CD4-positive, CD25-positive, alpha-beta regulatory T cell (primary cell): ENCODE measurements around the gene CCNY. TPM values are rescaled to one million over a fixed set of nuclear protein-coding genes. Genes with fewer than 3 reads are reported as not detected.

Experiments
- ATAC-seq, 2 donors: fragments of 150-1000 bp; cut with Tn5 transposase; one replicate each; pipeline ENCODE4 v1.10.0; 2021; ENCODE audit warnings: low read depth in 2 of 2, moderate number of reproducible peaks in 2 of 2, moderate library complexity in 1 of 2
- DNase-seq, 3 donors: peaks; one replicate each; pipeline versions ENCODE4 v3.0.0 to v3.0.0-alpha.2; 2012 to 2022; ENCODE audit warnings: mixed read lengths in 1 of 3
- H3K27ac ChIP-seq: one replicate; pipeline ENCODE4 v1.7.0; 2013; ENCODE audit warnings: mild to moderate bottlenecking, low read length; ENCODE audit not compliant: insufficient read depth, poor library complexity, severe bottlenecking
- H3K27me3 ChIP-seq: one replicate; pipeline ENCODE4 v1.7.0; 2013; ENCODE audit warnings: low read length; ENCODE audit not compliant: control insufficient read depth, insufficient read depth
- H3K36me3 ChIP-seq: one replicate; pipeline ENCODE4 v1.7.0; 2013; ENCODE audit warnings: mild to moderate bottlenecking, low read length, moderate library complexity; ENCODE audit not compliant: control insufficient read depth, insufficient read depth
- H3K4me1 ChIP-seq: 2 replicates; pipeline ENCODE4 v1.7.0; 2013; ENCODE audit warnings: mild to moderate bottlenecking, low read length; ENCODE audit not compliant: insufficient read depth, control insufficient read depth, poor library complexity, severe bottlenecking
- H3K4me3 ChIP-seq: one replicate; pipeline ENCODE4 v1.7.0; 2013; ENCODE audit warnings: low read depth, mild to moderate bottlenecking, low read length, moderate library complexity
- H3K9me3 ChIP-seq, 2 experiments: 1 replicate in 1 of 2; 2 replicates in 1 of 2; pipeline ENCODE4 v1.7.0; 2013; ENCODE audit warnings: low read length in 2 of 2, mild to moderate bottlenecking in 1 of 2, moderate library complexity in 1 of 2; ENCODE audit not compliant: control insufficient read depth in 2 of 2
- H3K27ac Mint-ChIP-seq, 3 donors: one replicate each; pipeline ENCODE4 v1.8.0; 2020 to 2022; ENCODE audit warnings: mild to moderate bottlenecking in 3 of 3, mixed read lengths in 3 of 3, moderate library complexity in 2 of 3
- H3K27me3 Mint-ChIP-seq: one replicate; pipeline ENCODE4 v1.8.0; 2022; ENCODE audit warnings: mild to moderate bottlenecking, mixed read lengths
- H3K36me3 Mint-ChIP-seq: one replicate; pipeline ENCODE4 v1.8.0; 2020; ENCODE audit warnings: mixed read lengths
- H3K4me1 Mint-ChIP-seq, 4 donors: one replicate each; pipeline ENCODE4 v1.8.0; 2020 to 2022; ENCODE audit warnings: mixed read lengths in 4 of 4, mild to moderate bottlenecking in 1 of 4
- H3K4me3 Mint-ChIP-seq, 4 donors: one replicate each; pipeline ENCODE4 v1.8.0; 2020 to 2022; ENCODE audit warnings: mild to moderate bottlenecking in 4 of 4, mixed read lengths in 4 of 4, moderate library complexity in 3 of 4
- H3K9me3 Mint-ChIP-seq, 7 donors: one replicate each; pipeline ENCODE4 v1.8.0; 2020 to 2022; ENCODE audit warnings: mixed read lengths in 7 of 7, mild to moderate bottlenecking in 3 of 7, moderate library complexity in 2 of 7
- polyA plus RNA-seq, 4 donors: library from polyadenylated mRNA; unstranded; fragments of 300-500 nt; fragmentation: Illumina TruSeq; gene quantifications; one replicate each; pipeline ENCODE4 v1.2.3, GENCODE V29; 2021
- total RNA-seq: library from RNA; stranded (reverse); gene quantifications from one replicate; pipeline ENCODE4 v1.2.3, GENCODE V29; 2022

Gene CCNY
- total and polyA plus RNA-seq, 5 donors from 2014 or later = 6.4 to 58.3 (median 13.1) TPM

DNA sequence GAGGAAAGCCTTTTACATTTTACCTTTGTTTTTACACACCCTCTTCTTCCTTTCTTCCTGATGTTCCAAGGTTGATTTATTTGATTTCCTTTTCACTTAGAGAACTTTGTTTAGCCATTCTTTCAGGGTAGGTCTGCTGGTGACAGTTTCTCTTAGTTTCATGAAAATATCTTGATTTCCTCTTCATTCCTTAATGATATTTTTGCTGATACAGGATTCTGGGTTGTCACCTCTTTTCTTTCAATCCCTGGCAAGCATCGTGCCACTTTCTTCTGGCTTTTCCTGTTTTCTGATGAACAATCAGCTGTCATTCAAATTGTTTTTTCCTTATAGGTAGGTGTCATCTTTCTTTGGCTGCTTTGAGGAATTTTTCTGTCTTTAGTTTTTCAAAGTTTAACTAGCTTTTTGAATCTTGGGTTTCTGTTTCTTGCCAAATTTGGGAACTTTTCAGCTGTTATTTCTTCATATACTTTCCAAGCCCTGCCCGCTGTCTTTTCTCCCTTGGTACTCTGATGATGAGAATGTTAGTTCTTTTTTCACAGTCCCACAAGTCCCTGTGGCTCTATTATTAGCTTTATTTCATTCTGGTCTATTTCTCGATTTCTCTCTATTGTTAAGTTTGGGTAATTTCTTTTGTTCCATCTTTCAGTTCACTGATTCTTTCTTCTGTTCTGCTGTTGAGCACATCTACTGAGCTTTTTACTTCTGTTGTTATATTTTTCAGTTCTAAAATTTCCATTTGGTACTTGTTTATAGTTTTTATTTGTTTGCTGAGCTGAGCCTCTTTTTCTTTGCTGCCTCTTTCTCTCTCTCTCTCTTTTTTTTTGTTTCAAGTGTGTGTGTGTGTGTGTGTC is 102.6 kb downstream of the CCNY start:
- Mint-ChIP-seq H3K4me3 (no peak overlapping the region), H3K36me3 (peaks cover 36% of the 10 kb centered on the region), H3K27me3 (no peaks in the 10 kb centered on the region), H3K27ac (peak overlapping the region in 2 of 3 donors; percentile 3 to 23), H3K9me3 (peaks cover 2 to 66% (median 19%) of the 10 kb centered on the region in 7 donors), H3K4me1 (peaks cover 13 to 25% (median 17%) of the 10 kb centered on the region in 4 donors)
- Histone ChIP-seq H3K27ac (no peak overlapping the region), H3K27me3 (no peaks in the 10 kb centered on the region), H3K4me1 (no peaks in the 10 kb centered on the region), H3K36me3 (no peaks in the 10 kb centered on the region), H3K9me3 (peaks cover 32 to 54% of the 10 kb centered on the region in 2 experiments), H3K4me3 (no peak overlapping the region)
- no peak for DNase-seq
- ATAC-seq = no peak

DNA sequence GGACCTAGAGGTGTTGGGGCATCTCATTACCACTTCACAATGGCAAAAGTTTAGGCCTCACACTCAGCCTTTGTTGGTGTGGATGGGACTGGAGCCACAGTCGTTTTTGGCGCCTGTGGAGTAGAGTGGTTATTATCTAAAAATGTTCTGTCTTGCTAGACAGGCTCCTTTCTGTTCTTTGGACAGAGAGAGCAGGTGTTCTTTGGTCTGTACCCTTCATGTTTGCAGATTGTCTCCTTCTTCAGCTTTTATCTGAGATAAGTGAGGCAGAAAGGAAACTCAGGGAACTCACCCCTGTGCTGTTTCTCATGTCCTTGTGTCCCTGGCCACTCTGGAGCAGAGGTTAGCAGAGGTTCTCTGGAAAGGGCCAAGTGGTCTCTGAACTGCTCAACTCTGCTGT is 103.7 kb downstream of the CCNY start:
- peaks cover 36% of the 10 kb centered on the region for H3K36me3 Mint-ChIP-seq
- no peak for DNase-seq
- H3K9me3 Mint-ChIP-seq = peaks cover 6 to 77% (median 22%) of the 10 kb centered on the region in 7 donors
- H3K27ac Mint-ChIP-seq = no peak overlapping the region
- no peaks in the 10 kb centered on the region for H3K27me3 Mint-ChIP-seq
- Histone ChIP-seq H3K9me3 (peaks cover 40 to 65% of the 10 kb centered on the region in 2 experiments), H3K27me3 (no peaks in the 10 kb centered on the region), H3K36me3 (no peaks in the 10 kb centered on the region), H3K4me1 (no peaks in the 10 kb centered on the region), H3K27ac (no peak overlapping the region), H3K4me3 (no peak overlapping the region)
- no peak for ATAC-seq
- peaks cover 9 to 19% (median 16%) of the 10 kb centered on the region in 4 donors for H3K4me1 Mint-ChIP-seq
- H3K4me3 Mint-ChIP-seq = no peak overlapping the region

DNA sequence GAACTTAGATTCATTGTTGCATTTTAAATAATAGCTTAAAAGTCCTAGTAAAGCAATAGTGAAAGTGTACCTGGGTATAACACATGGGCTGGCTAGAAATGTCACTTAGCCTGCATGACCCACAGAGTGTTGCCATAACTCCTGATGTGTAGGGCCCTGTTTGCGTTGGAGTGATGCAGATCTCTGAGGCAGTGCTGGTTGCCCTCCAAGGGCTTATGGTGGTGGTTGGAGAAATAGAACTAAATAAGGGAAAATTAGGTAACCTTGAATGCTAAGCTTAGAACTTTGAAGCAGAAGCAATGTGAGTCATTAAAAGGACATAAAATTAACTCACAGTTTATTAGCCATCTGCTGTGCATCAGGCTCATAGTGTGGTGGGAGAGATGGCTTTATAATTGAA is 105.7 kb downstream of the CCNY start:
- peaks cover 43 to 72% of the 10 kb centered on the region in 2 experiments for H3K9me3 ChIP-seq
- ATAC-seq (no peak), DNase-seq (no peak)
- H3K4me3 Mint-ChIP-seq = no peak overlapping the region
- H3K9me3 Mint-ChIP-seq = peaks cover 6 to 71% (median 20%) of the 10 kb centered on the region in 7 donors
- H3K4me1 ChIP-seq = peaks cover 5% of the 10 kb centered on the region
- H3K36me3 Mint-ChIP-seq = peaks cover 28% of the 10 kb centered on the region
- peak overlapping the region in 1 of 3 donors; percentile 33 for H3K27ac Mint-ChIP-seq
- no peaks in the 10 kb centered on the region for H3K36me3 ChIP-seq
- H3K27me3 Mint-ChIP-seq = no peaks in the 10 kb centered on the region
- peaks cover 17 to 34% (median 25%) of the 10 kb centered on the region in 4 donors for H3K4me1 Mint-ChIP-seq
- no peak overlapping the region for H3K27ac ChIP-seq
- H3K4me3 ChIP-seq = no peak overlapping the region
- no peaks in the 10 kb centered on the region for H3K27me3 ChIP-seq

DNA sequence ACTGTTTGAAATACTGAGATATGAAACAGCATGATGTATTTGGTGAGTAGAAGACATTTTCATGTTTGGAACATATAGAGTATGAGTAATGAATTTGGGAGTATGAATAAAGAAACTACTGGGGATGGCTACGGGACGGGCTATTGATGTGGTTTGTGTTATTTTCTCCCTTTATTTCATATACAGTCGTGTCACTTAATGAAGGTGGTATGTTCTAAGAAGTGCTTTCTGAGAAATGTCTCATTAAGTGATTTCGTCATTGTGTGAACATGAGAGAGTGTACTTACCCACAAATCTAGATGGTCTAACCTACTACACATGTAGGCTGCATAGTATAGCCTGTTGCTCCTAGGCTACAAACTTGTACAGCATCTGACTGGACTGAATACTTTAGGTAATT is 106.3 kb downstream of the CCNY start:
- peak in 1 of 3 donors; percentile 69 for DNase-seq
- ATAC-seq = no peak
- peaks cover 28% of the 10 kb centered on the region for H3K36me3 Mint-ChIP-seq
- H3K4me3 Mint-ChIP-seq = peak overlapping the region in 1 of 4 donors; percentile 10
- no peaks in the 10 kb centered on the region for H3K27me3 Mint-ChIP-seq
- Histone ChIP-seq H3K9me3 (peaks cover 43 to 70% of the 10 kb centered on the region in 2 experiments), H3K27ac (no peak overlapping the region), H3K36me3 (no peaks in the 10 kb centered on the region), H3K27me3 (no peaks in the 10 kb centered on the region), H3K4me3 (no peak overlapping the region), H3K4me1 (peaks cover 10% of the 10 kb centered on the region)
- peaks cover 20 to 38% (median 29%) of the 10 kb centered on the region in 4 donors for H3K4me1 Mint-ChIP-seq
- no peak overlapping the region for H3K27ac Mint-ChIP-seq
- H3K9me3 Mint-ChIP-seq = peaks cover 6 to 69% (median 20%) of the 10 kb centered on the region in 7 donors

DNA sequence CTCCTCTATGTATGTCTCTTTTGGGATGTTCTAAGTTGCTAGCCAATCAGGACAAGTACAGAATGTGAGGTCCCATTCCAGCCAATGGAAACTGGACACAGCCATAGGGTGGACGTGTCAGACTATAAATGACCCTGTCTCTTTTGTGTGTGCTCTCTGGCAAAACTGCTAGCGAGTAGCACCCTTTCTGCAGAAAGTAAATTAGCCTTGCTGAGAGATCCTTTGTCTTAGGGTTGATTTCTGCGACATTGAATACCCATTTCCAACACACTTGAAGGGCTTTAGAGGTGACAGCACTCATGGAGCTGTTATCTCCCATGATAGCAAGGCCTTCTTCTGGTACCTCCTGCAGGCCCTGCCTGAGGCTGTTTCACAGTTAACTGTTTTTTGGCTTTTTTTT is 107.5 kb downstream of the CCNY start:
- H3K9me3 ChIP-seq = peaks cover 39 to 62% of the 10 kb centered on the region in 2 experiments
- no peaks in the 10 kb centered on the region for H3K27me3 Mint-ChIP-seq
- H3K27ac Mint-ChIP-seq = no peak overlapping the region
- H3K4me3 ChIP-seq = no peak overlapping the region
- no peak overlapping the region for H3K27ac ChIP-seq
- H3K4me1 Mint-ChIP-seq = peaks cover 22 to 51% (median 42%) of the 10 kb centered on the region in 4 donors
- no peak for ATAC-seq
- no peak overlapping the region for H3K4me3 Mint-ChIP-seq
- H3K4me1 ChIP-seq = peaks cover 23% of the 10 kb centered on the region
- H3K27me3 ChIP-seq = no peaks in the 10 kb centered on the region
- peaks cover 24% of the 10 kb centered on the region for H3K36me3 Mint-ChIP-seq
- no peak for DNase-seq
- no peaks in the 10 kb centered on the region for H3K36me3 ChIP-seq
- H3K9me3 Mint-ChIP-seq = peaks cover 6 to 63% (median 16%) of the 10 kb centered on the region in 7 donors

DNA sequence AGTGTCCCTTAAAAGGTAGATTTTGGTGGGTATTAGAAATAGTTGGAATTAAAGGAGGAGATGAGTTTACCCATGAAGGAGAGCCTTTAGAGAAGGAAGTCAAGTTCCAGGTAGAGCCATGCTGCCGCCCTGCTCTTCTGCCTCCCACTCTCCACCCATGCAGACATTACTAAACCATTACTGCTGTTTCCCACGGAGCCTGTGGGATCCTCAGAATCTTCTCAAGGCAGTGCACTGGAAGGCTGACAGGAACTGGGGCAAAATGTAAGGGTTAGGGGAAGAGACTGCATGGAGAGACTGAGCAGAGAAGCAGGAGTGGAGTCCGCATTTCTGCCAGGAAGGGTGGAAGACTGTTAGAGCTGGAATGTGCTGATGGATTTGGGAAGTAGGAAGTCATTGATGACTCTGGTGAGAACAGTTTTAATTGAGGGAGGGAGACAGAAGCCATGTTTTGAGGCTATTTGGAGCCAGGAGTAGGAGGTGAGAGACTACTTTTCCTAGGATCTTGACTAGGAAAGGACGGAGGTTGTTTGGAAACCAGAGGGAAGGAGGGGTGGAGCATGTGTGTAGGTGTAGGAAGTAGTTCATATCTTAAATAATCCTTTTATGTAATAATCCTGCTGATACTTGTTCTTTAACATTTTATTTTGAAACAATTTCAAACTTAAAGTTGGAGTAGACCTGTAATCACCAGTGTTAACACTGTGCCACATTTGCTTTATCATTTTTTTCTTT is 109.0 kb downstream of the CCNY start:
- no peaks in the 10 kb centered on the region for H3K27me3 Mint-ChIP-seq
- H3K4me1 ChIP-seq = peaks cover 36% of the 10 kb centered on the region
- H3K4me3 ChIP-seq = no peak overlapping the region
- peaks cover 16% of the 10 kb centered on the region for H3K36me3 Mint-ChIP-seq
- H3K9me3 Mint-ChIP-seq = peaks cover 0 to 50% (median 11%) of the 10 kb centered on the region in 7 donors
- H3K4me3 Mint-ChIP-seq = peak overlapping the region in 2 of 4 donors; percentile 13 to 89
- no peak for DNase-seq
- peaks cover 30 to 50% of the 10 kb centered on the region in 2 experiments for H3K9me3 ChIP-seq
- ATAC-seq = no peak
- peak overlapping the region; percentile 50 to 68 (median 52) for H3K27ac Mint-ChIP-seq
- peaks cover 15 to 65% (median 56%) of the 10 kb centered on the region in 4 donors for H3K4me1 Mint-ChIP-seq
- no peak overlapping the region for H3K27ac ChIP-seq
- H3K27me3 ChIP-seq = no peaks in the 10 kb centered on the region
- H3K36me3 ChIP-seq = no peaks in the 10 kb centered on the region

DNA sequence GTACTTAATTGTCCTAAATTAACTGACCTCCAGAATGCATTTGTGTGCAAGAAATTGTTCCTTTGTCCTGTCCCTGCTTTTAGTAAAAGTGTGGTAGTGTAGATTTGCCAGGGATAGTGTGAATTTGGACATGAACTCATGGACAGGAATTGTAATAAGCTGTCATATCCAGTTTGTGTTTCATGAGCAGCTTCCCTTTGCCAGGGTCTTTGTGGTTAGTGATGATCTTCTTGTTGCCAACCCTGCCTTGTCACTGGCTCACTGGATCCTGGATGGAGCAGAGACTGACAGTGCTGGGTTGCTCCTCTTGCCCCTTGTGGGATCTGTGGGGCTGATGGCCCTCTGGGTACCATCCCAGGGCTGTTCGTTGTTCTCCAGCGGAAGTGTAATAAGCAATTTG is 110.1 kb downstream of the CCNY start:
- Histone ChIP-seq H3K4me3 (no peak overlapping the region), H3K27me3 (no peaks in the 10 kb centered on the region), H3K27ac (no peak overlapping the region), H3K9me3 (peaks cover 30 to 40% of the 10 kb centered on the region in 2 experiments), H3K36me3 (no peaks in the 10 kb centered on the region), H3K4me1 (peaks cover 48% of the 10 kb centered on the region)
- H3K4me1 Mint-ChIP-seq = peaks cover 26 to 70% (median 61%) of the 10 kb centered on the region in 4 donors
- peak overlapping the region in 1 of 4 donors; percentile 15 for H3K4me3 Mint-ChIP-seq
- peak overlapping the region; percentile 10 to 93 (median 52) for H3K27ac Mint-ChIP-seq
- no peak for DNase-seq
- peaks cover 10% of the 10 kb centered on the region for H3K36me3 Mint-ChIP-seq
- H3K9me3 Mint-ChIP-seq = peaks cover 0 to 39% (median 8%) of the 10 kb centered on the region in 7 donors
- ATAC-seq = no peak
- H3K27me3 Mint-ChIP-seq = no peaks in the 10 kb centered on the region
